Measurements from ENCODE around the gene PCLO. TPM values are rescaled to one million over a fixed set of nuclear protein-coding genes. Genes with fewer than 3 reads are reported as not detected.

The PCLO gene
- total RNA-seq, 4 donors from 2014 or later, result 1.4 to 5.8 (median 4.2) TPM

- no peak overlapping the region for H3K4me3 ChIP-seq (ENCODE audit: low read depth, poor library complexity, severe bottlenecking)
- WGBS, 2 donors, result 15 to 16% methylated on average over 1 of the region's 1 CpG
- no peak for TF ChIP-seq POLR2A (IDR thresholded peaks at IDR 0.05)
- TF ChIP-seq, protein P1, sequence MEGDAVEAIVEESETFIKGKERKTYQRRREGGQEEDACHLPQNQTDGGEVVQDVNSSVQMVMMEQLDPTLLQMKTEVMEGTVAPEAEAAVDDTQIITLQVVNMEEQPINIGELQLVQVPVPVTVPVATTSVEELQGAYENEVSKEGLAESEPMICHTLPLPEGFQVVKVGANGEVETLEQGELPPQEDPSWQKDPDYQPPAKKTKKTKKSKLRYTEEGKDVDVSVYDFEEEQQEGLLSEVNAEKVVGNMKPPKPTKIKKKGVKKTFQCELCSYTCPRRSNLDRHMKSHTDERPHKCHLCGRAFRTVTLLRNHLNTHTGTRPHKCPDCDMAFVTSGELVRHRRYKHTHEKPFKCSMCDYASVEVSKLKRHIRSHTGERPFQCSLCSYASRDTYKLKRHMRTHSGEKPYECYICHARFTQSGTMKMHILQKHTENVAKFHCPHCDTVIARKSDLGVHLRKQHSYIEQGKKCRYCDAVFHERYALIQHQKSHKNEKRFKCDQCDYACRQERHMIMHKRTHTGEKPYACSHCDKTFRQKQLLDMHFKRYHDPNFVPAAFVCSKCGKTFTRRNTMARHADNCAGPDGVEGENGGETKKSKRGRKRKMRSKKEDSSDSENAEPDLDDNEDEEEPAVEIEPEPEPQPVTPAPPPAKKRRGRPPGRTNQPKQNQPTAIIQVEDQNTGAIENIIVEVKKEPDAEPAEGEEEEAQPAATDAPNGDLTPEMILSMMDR (IDR thresholded peaks at IDR 0.05), result no peak
- intact Hi-C loops (cut with DNase I; ENCODE audit: low total_unique reads), result no loop called here
- DNase-seq (ENCODE audit: low spot score in 2 of 2), result no peak
These were observed 384.7 kb downstream of the PCLO start for GRCh38 chr7:82778021-82778420.

- TF ChIP-seq POLR2A (IDR thresholded peaks at IDR 0.05), result no peak
- TF ChIP-seq, protein P1 (IDR thresholded peaks at IDR 0.05), result no peak
- H3K4me3 ChIP-seq (ENCODE audit: low read depth, poor library complexity, severe bottlenecking), result no peak overlapping the region
- no peak for DNase-seq (ENCODE audit: low spot score in 2 of 2)
- intact Hi-C loops (cut with DNase I; ENCODE audit: low total_unique reads), result no loop called here
- 85 to 90% methylated on average over 3 of the region's 3 CpGs for WGBS, 2 donors
These were observed 399.8 kb downstream of the PCLO start for GRCh38 chr7:82762880-82763279.

GRCh38 chr7:82760831-82761230 is 401.9 kb downstream of the PCLO start:
- WGBS, 2 donors, result 67 to 72% methylated on average over 2 of the region's 2 CpGs
- DNase-seq (ENCODE audit: low spot score in 2 of 2), result no peak
- TF ChIP-seq, protein P1 (IDR thresholded peaks at IDR 0.05), result no peak
- no peak overlapping the region for H3K4me3 ChIP-seq (ENCODE audit: low read depth, poor library complexity, severe bottlenecking)
- intact Hi-C loops (cut with DNase I; ENCODE audit: low total_unique reads), result no loop called here

- TF ChIP-seq, protein P1 (IDR thresholded peaks at IDR 0.05), result no peak
- no peak for TF ChIP-seq POLR2A (IDR thresholded peaks at IDR 0.05)
- no peak overlapping the region for H3K4me3 ChIP-seq (ENCODE audit: low read depth, poor library complexity, severe bottlenecking)
- DNase-seq (ENCODE audit: low spot score in 2 of 2), result no peak
- intact Hi-C loops (cut with DNase I; ENCODE audit: low total_unique reads), result no loop called here
These were observed 402.6 kb downstream of the PCLO start for GRCh38 chr7:82760074-82760473.

GRCh38 chr7:82755705-82756551 is 406.8 kb downstream of the PCLO start:
- WGBS, 2 donors, result 88 to 95% methylated on average over 5 of the region's 5 CpGs
- TF ChIP-seq, protein P1 (IDR thresholded peaks at IDR 0.05), result no peak
- no peak for TF ChIP-seq POLR2A (IDR thresholded peaks at IDR 0.05)
- H3K4me3 ChIP-seq (ENCODE audit: low read depth, poor library complexity, severe bottlenecking), result no peak overlapping the region
- intact Hi-C loops (cut with DNase I; ENCODE audit: low total_unique reads), result no loop called here
- no peak for DNase-seq (ENCODE audit: low spot score in 2 of 2)

- 66 to 69% methylated on average over 2 of the region's 2 CpGs for WGBS, 2 donors
- no peak for TF ChIP-seq POLR2A (IDR thresholded peaks at IDR 0.05)
- TF ChIP-seq, protein P1 (IDR thresholded peaks at IDR 0.05), result no peak
- no peak overlapping the region for H3K4me3 ChIP-seq (ENCODE audit: low read depth, poor library complexity, severe bottlenecking)
These were observed 412.7 kb downstream of the PCLO start for GRCh38 chr7:82750007-82750406.

More at GRCh38 chr7:82750007-82750406, 412.7 kb downstream of the PCLO start:
- DNase-seq (ENCODE audit: low spot score in 2 of 2), result no peak
- intact Hi-C loops (cut with DNase I; ENCODE audit: low total_unique reads), result no loop called here
